K562 (cell line): ENCODE measurements around the gene SPCS3. TPM values are rescaled to one million over a fixed set of nuclear protein-coding genes. Genes with fewer than 3 reads are reported as not detected.
A peak's percentile ranks its signal among the peaks of the same experiment; 100 is the strongest.

Source experiments
- AFF4 ChIP-seq: sonication (generic); formaldehyde crosslinking; IDR thresholded peaks from 2 replicates; pipeline ENCODE4 v1.8.0; 2023; ENCODE audit warnings: mild to moderate bottlenecking, missing genetic modification reagents
- ARHGAP35 ChIP-seq: fragments of 450-650 bp; IDR thresholded peaks from 2 replicates; pipeline ENCODE4 v1.6.1; 2018; ENCODE audit not compliant: partially characterized antibody
- BHLHE40 ChIP-seq: IDR thresholded peaks from 2 replicates; pipeline ENCODE4 v1.6.1; 2011; ENCODE audit warnings: low read length, improper control_type of control experiment
- CBX1 ChIP-seq: sonication (generic); IDR thresholded peaks from 2 replicates; pipeline ENCODE4 v1.6.1; 2016; ENCODE audit warnings: antibody characterized with exemption, low read depth, mild to moderate bottlenecking
- CHD1 ChIP-seq: fragments of 200-600 bp; sonication (generic); IDR thresholded peaks from one replicate; pipeline ENCODE4 v1.6.1; 2012; ENCODE audit warnings: mild to moderate bottlenecking, moderate library complexity, low read length, inconsistent platforms
- CREB1 ChIP-seq, 2 experiments: sonication (generic) in 1 of 2; formaldehyde crosslinking in 1 of 2; IDR thresholded peaks; 2 replicates each; pipeline versions ENCODE4 v1.6.1 to v1.8.0; 2012 to 2022; ENCODE audit warnings: inconsistent platforms in 1 of 2, mild to moderate bottlenecking in 1 of 2, missing genetic modification reagents in 1 of 2, moderate library complexity in 1 of 2
- E2F6 ChIP-seq, 2 experiments: IDR thresholded peaks; 2 replicates each; pipeline ENCODE4 v1.6.1; 2011; ENCODE audit warnings: borderline replicate concordance in 1 of 2, control low read depth in 1 of 2, low read depth in 1 of 2, low read length in 1 of 2, mild to moderate bottlenecking in 1 of 2, mixed read lengths in 1 of 2, moderate library complexity in 1 of 2; ENCODE audit not compliant: insufficient read depth in 1 of 2, insufficient read length in 1 of 2, poor library complexity in 1 of 2, severe bottlenecking in 1 of 2; ENCODE audit errors: extremely low read depth in 1 of 2
- ELF2 ChIP-seq: fragments of 250-450 bp; sonication (Bioruptor Pico); IDR thresholded peaks from 2 replicates; pipeline ENCODE4 v1.5.0; 2021; ENCODE audit warnings: mild to moderate bottlenecking
- FUS ChIP-seq: fragments of 200-400 bp; formaldehyde crosslinking; optimal IDR thresholded peaks from 2 replicates; pipeline ENCODE3; 2017; ENCODE audit warnings: low read depth, low read length
- KAT7 ChIP-seq: sonication (generic); formaldehyde crosslinking; IDR thresholded peaks from 2 replicates; pipeline ENCODE4 v1.8.0; 2022; ENCODE audit warnings: missing genetic modification reagents, mild to moderate bottlenecking, borderline replicate concordance
- RBBP5 ChIP-seq: fragments of 200-600 bp; sonication (generic); IDR thresholded peaks from 2 replicates; pipeline ENCODE4 v1.6.1; 2012; ENCODE audit warnings: borderline replicate concordance, mild to moderate bottlenecking, low read length, control low read depth, inconsistent platforms; ENCODE audit not compliant: insufficient read depth, poor library complexity, severe bottlenecking
- SOX6 ChIP-seq: fragments of 450-650 bp; IDR thresholded peaks from 2 replicates; pipeline ENCODE4 v1.6.1; 2014; ENCODE audit warnings: mild to moderate bottlenecking
- USF2 ChIP-seq: sonication (generic); formaldehyde crosslinking; IDR thresholded peaks from 2 replicates; pipeline ENCODE4 v1.5.0; 2020; ENCODE audit warnings: missing genetic modification reagents
- XRCC4 ChIP-seq: IDR thresholded peaks from one replicate; pipeline ENCODE4 v1.6.1; 2011; ENCODE audit not compliant: insufficient read depth, insufficient read length; ENCODE audit errors: extremely low read depth
- ZBTB7A ChIP-seq: IDR thresholded peaks from 2 replicates; pipeline ENCODE4 v1.6.1; 2011; ENCODE audit warnings: low read depth, mild to moderate bottlenecking, low read length, moderate library complexity, borderline replicate concordance; ENCODE audit not compliant: control insufficient read depth
- ZFP91 ChIP-seq: sonication (generic); formaldehyde crosslinking; IDR thresholded peaks from 2 replicates; pipeline ENCODE4 v1.8.0; 2022; ENCODE audit warnings: mild to moderate bottlenecking, missing genetic modification reagents
- ZFX ChIP-seq: sonication (generic); formaldehyde crosslinking; IDR thresholded peaks from 2 replicates; pipeline ENCODE4 v1.8.0; 2022; ENCODE audit warnings: mild to moderate bottlenecking, missing genetic modification reagents, moderate library complexity
- ZKSCAN8 ChIP-seq: fragments of 200-800 bp; sonication (Bioruptor generic); IDR thresholded peaks from 2 replicates; pipeline ENCODE4 v1.6.1; 2016; ENCODE audit warnings: missing genetic modification characterization, missing compliant biosample characterization
- ZNF133 ChIP-seq: fragments of 250-450 bp; sonication (Bioruptor Pico); IDR thresholded peaks from 2 replicates; pipeline ENCODE4 v1.4.0; 2020; ENCODE audit warnings: mild to moderate bottlenecking
- polyA plus RNA-seq, 8 experiments: library from polyadenylated mRNA; depleted of rRNA in 4 of 8; stranded (reverse) in 5 of 8; unstranded in 3 of 8; fragments of >200 nt; fragmentation: Nextera tagmentation in 2 of 8; fragmentation: Illumina TruSeq in 1 of 8; extraction: Ambion mirVana in 2 of 8; extraction: Trizol in 1 of 8; gene quantifications; 2 replicates each; pipeline versions ENCODE4 v1.2.1 to v1.2.3, GENCODE V29; 2011 to 2014; ENCODE audit warnings: inconsistent platforms in 1 of 8, missing spikeins in 1 of 8
- total RNA-seq, 7 experiments: library from RNA; depleted of rRNA in 6 of 7; stranded (reverse); fragments of >200 nt in 6 of 7; fragmentation: Illumina TruSeq in 2 of 7; extraction: Trizol in 2 of 7; gene quantifications; 2 replicates each; pipeline versions ENCODE4 v1.2.1 to v1.2.3, GENCODE V29; 2011 to 2021; ENCODE audit warnings: low replicate concordance in 1 of 7

Gene SPCS3
- total and polyA plus RNA-seq, 9 of the 15 experiments (the other 6 are each of a cell fraction or from before 2014, with no cell fraction given) = 64.6 to 196 (median 85.4) TPM

- TF ChIP-seq ZNF133 (CRISPR knock-in tag) (no peak), ZKSCAN8 (CRISPR knock-in tag) (peak; percentile 65; the same call in 1 of the 2 replicates), BHLHE40 (peak; percentile 56; the same call in 1 of the 2 replicates), E2F6 (IDR thresholded peaks at IDR 0.05; ENCODE audit: borderline replicate concordance in 1 of 2, extremely low read depth in 1 of 2, insufficient read depth in 1 of 2, insufficient read length in 1 of 2, low read depth in 1 of 2, low read length in 1 of 2, poor library complexity in 1 of 2, severe bottlenecking in 1 of 2) (peak; percentile 95 to 99), ZFP91 (no peak), CHD1 (peak; percentile 36), FUS (peak; percentile 10), ELF2 (CRISPR knock-in tag) (0 out of 2 replicates have a peak, but pooled peaks have one; percentile 15), CBX1 (0 out of 2 replicates have a peak, but pooled peaks have one; percentile 55), AFF4 (CRISPR knock-in tag) (peak; percentile 52; the same call in 1 of the 2 replicates), USF2 (CRISPR knock-in tag) (no peak), CREB1 (IDR thresholded peaks at IDR 0.05) (no peak), CREB1 (CRISPR knock-in tag; IDR thresholded peaks at IDR 0.05) (peak; percentile 22; the same call in 1 of the 2 replicates), ZBTB7A (peak; percentile 14; the same call in 1 of the 2 replicates), ZFX (CRISPR knock-in tag) (peak; percentile 67), RBBP5 (peak; percentile 90), SOX6 (0 out of 2 replicates have a peak, but pooled peaks have one; percentile 9), XRCC4 (no peak), KAT7 (CRISPR knock-in tag) (peak; percentile 71; the same call in 1 of the 2 replicates), ARHGAP35 (no peak)
Measured at GRCh38 chr4:176320340-176320975, 692 bp downstream of the SPCS3 start (continued).
